Breast epithelium (tissue), 3 donors: ENCODE data around the gene LAMTOR2.

Experiments
- POLR2AphosphoS5 ChIP-seq, 3 donors: sonication (generic); formaldehyde crosslinking; IDR thresholded peaks; one replicate each; pipeline ENCODE4 v1.6.1; 2017; ENCODE audit warnings: antibody characterized with exemption in 3 of 3
- TF ChIP-seq, protein P1 (sequence below), 3 donors: fragments of 450-650 bp; IDR thresholded peaks; one replicate each; pipeline ENCODE4 v1.5.1; 2016 to 2017; ENCODE audit warnings: antibody characterized with exemption in 3 of 3, mild to moderate bottlenecking in 3 of 3, moderate library complexity in 3 of 3

DNA sequence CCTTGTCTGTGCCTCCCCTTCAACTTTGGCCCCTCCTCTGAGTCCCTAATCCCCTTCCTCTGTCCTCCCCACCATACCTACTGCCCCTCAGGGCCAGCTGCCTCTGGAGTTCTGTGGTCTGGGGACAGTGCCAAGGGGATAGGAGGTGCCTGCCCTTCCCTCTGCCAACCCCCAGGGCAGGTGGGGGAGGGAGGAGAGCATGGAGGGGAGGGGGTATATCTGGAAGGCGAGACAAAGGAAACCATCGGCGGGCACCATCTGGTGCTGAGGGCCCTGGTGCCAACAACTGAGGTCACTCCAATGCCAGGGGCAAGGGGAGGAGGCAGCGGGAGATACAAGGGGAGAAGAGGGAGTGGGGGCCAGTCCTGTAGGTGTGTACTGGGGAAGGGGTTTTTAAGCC lies 16.0 kb downstream of the LAMTOR2 start:
- TF ChIP-seq, protein P1, sequence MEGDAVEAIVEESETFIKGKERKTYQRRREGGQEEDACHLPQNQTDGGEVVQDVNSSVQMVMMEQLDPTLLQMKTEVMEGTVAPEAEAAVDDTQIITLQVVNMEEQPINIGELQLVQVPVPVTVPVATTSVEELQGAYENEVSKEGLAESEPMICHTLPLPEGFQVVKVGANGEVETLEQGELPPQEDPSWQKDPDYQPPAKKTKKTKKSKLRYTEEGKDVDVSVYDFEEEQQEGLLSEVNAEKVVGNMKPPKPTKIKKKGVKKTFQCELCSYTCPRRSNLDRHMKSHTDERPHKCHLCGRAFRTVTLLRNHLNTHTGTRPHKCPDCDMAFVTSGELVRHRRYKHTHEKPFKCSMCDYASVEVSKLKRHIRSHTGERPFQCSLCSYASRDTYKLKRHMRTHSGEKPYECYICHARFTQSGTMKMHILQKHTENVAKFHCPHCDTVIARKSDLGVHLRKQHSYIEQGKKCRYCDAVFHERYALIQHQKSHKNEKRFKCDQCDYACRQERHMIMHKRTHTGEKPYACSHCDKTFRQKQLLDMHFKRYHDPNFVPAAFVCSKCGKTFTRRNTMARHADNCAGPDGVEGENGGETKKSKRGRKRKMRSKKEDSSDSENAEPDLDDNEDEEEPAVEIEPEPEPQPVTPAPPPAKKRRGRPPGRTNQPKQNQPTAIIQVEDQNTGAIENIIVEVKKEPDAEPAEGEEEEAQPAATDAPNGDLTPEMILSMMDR (IDR thresholded peaks at IDR 0.05) = no peak
- no peak for TF ChIP-seq POLR2AphosphoS5 (IDR thresholded peaks at IDR 0.05)
